Glomerular visceral epithelial cell (primary cell): ENCODE data around the gene LRG1.

Experiments used
- DNase-seq: peaks from one replicate; pipeline ENCODE4 v3.0.0-alpha.2; 2016; ENCODE audit errors: extremely low spot score

The LRG1 gene

DNA sequence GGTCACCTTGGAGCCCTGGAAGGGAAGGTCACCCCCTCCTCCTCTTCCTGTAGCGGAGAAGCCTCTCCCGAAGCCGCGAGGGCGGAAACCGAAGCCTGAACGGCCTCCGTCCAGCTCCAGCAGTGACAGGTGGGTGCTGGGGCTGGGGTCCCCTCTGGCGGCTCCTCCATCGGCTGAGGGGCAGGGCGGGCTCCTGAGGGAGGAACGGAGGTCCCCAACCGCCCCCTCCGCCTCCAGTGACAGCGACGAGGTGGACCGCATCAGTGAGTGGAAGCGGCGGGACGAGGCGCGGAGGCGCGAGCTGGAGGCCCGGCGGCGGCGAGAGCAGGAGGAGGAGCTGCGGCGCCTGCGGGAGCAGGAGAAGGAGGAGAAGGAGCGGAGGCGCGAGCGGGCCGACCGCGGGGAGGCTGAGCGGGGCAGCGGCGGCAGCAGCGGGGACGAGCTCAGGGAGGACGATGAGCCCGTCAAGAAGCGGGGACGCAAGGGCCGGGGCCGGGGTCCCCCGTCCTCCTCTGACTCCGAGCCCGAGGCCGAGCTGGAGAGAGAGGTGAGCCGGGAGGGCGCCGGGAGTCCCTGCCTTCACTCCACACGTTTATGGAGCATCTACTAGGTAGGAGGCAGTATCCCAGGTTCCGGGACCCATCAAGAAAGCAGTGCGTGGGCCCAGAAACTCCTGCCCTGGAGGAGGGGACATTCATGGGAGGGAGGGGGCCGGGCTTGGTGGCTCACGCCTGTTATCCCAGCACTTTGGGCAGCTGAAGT, 45.7 kb downstream of the LRG1 start:
- DNase-seq = no peak

DNA sequence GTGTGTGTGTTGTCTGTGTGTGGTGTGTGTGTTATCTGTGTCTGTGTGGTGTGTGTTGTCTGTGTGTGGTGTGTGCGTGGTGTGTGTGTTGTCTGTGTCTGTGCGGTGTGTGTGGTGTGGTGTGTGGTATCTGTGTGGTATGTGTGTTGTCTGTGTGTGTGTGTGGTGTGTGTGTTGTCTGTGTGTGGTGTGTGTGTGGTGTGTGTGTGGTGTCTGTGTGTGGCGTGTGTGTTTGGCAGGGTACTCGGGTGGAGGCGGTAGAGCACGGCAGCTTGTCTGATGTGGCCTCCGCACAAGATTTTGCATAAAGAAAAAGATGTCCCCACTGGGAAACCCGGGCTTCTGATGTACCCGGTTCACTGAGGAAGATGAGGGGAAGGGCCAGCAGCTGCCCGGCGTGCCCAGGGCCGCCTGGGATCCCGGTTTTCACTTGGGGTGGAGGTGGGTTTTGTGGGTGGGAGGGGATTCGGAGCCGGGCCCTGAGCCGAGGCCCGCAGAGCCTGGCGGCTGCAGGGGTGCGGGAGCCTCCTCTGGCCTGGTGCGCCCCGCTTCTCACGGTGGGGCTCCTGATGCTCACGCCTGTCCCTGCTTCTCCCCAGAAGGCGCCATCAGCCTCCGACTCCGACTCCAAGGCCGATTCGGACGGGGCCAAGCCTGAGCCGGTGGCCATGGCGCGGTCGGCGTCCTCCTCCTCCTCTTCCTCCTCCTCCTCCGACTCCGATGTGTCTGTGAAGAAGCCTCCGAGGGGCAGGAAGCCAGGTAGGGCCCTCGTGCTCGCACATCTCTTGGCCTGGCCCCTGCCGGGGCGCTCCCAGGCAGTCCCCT, 46.5 kb downstream of the LRG1 start:
- no peak for DNase-seq

DNA sequence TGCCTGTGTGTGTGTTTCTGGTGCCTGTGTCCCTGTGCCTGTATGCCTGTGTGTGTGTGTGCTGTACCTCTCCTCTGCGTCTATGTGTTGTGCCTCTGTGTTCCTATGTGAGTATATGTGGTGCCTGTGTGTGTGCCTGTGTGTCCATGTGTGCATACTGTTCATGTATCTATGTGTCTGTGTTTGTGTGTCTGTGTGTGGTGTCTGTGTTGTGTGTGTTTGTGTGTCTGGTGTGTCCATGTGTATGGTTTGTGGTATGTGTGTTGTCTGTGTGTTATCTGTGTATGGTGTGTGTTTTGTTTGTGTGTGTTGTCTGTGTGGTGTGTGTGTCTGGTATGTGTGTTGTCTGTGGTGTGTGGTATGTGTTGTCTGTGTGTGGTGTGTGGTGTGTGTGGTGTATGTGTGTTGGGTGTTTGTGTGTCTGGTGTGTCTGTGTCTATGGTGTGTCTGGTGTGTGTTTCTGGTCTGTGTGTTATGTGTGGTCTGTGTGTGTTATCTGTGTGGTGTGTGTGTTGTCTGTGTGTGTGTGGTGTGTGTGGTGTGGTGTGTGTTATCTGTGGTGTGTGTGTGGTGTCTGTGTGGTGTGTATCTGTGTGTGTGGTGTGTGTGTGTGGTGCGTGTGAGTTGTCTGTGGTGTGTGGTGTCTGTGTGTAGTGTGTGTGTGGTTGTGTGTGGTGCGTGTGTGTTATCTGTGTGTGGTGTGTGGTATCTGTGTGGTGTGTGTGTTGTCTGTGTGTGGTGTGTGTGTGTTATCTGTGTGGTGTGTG, 47.3 kb downstream of the LRG1 start:
- DNase-seq = no peak

DNA sequence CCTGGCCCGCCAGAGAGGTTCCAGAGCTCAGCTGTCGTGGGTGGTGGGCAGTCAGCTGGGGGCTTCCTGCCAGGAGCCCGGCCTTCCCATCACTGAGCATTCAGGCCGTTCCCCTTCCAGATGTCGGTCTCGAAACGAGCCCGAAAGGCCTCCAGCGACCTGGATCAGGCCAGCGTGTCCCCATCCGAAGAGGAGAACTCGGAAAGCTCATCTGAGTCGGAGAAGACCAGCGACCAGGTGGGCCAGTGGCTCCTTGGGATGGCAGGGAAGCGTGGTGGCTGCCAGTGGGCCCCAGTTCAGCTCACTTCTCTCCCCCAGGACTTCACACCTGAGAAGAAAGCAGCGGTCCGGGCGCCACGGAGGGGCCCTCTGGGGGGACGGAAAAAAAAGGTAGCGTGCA, 48.4 kb downstream of the LRG1 start:
- no peak for DNase-seq

DNA sequence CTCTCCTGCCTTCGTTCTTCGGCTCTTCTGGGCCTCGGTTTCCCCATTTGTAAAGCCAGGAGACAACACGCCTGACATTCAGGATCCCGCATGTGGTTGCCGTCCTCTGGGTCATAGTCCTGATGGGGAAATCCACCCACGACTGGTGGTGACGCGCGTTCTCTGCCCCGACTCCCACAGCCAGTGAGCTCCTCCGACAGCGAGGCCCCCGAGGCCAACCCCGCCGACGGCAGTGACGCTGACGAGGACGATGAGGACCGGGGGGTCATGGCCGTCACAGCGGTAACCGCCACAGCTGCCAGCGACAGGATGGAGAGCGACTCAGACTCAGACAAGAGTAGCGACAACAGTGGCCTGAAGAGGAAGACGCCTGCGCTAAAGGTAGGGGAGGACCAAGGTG, 51.3 kb downstream of the LRG1 start:
- DNase-seq = no peak

DNA sequence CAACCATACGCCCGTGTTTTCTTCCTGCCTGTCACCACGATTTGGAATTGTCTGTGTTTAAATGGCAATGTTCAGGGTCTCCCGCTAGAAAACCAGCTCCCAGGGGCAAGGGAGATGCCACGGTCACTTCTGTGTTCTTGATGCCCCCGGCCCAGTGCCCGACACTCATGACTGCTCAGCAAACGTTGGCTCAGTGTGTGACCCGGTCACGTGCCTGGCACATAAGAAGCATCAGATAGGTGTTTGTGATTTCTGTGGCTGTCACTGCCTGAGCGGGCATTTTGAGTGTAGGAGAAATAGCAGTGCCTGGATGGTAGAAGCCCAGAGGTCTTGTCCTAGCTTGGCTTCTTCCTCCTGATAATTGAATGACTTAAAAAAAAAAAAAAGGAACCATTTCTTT, 52.3 kb downstream of the LRG1 start:
- no peak for DNase-seq
